Stimulated activated CD8-positive, alpha-beta memory T cell treated with anti-CD3 and anti-CD28 coated beads, Interleukin-15, amount 100 ng/mL, for 1 hour (primary cell): Measurements from ENCODE around the gene ORC1.

Experiments used
- DNase-seq: peaks from one replicate; pipeline ENCODE4 v3.0.0-alpha.2; 2020; ENCODE audit warnings: low read depth

Gene ORC1

DNA sequence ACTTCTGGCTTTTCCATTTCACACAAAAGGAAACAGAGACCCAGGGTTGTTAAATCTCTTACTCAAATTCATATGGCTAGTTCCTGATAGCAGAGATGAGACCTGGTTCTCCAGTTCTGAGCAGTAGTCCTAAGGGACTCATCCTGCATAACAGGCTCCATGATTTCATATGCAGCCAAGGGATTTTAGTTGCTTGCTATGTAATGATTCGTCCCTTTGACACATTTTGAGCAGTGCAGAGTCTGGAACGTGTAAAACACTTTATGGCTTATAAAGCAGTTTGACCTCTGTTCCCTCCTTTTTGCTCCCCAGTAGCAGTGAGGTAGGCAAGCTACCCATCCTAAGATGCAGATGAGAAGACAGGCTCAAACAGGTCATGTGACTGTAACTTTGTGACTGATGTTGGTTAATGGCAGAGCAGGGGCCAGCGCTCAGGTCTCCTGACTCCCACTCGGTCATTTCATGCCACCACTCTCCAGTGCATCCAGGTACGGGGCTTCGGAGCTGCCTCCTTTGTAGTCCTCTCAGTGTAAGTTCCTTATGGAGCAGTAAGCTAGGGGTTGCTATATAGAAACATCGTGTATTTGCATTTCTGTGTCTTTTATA is 62.5 kb downstream of the ORC1 start:
- no peak for DNase-seq

GRCh38 chr1:52337439-52337838 is 66.8 kb downstream of the ORC1 start:
- no peak for DNase-seq

GRCh38 chr1:52334906-52335528 is 69.2 kb downstream of the ORC1 start:
- DNase-seq, result no peak

GRCh38 chr1:52332411-52332810 is 71.8 kb downstream of the ORC1 start:
- DNase-seq, result no peak

- no peak for DNase-seq
Observed at GRCh38 chr1:52328615-52329014, 75.6 kb downstream of the ORC1 start.

DNA sequence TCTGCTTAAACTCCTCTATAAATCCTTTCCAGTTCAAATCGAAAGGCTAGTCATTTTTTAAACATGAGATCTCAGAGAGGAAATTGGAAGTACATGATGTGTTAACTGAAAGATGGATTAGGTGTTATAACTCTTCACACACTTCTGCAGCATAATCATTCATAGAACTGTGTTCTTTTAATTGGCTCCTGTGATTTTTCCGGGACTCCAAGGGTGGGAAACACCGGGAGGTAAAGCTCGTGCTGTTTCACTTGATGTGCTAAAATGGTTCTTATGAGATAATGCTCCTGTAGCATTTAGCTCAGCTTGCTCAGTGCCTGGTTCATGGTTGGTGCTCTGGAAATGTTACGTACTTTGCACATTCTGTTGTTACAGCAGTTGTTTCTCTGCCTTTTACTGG is 78.4 kb downstream of the ORC1 start:
- DNase-seq, result no peak

DNA sequence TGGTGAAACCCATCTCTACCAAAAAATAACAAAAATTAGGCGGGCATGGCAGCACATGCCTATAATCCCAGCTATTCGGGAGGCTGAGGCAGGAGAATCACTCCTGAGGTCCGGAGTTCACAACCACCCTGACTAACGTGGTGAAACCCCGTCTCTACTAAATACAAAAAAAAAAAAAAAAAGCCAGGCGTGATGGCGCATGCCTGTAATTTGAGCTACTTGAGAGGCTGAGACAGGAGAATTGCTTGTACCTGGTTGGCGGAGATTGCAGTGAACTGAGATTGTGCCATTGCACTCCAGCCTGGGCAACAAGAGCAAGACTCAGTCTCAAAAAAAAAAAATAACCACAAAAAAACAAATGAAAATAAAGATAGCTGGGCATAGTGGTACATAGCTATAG is 80.5 kb downstream of the ORC1 start:
- DNase-seq, result no peak
